ENCODE results near the gene PLEKHG3.

PLEKHG3 gene

GRCh38 chr14:64790478-64790877 is 86.3 kb downstream of the PLEKHG3 start:
- DNase-seq = no peak

- DNase-seq = no peak
Measured at GRCh38 chr14:64792231-64792630, 88.0 kb downstream of the PLEKHG3 start.

DNA sequence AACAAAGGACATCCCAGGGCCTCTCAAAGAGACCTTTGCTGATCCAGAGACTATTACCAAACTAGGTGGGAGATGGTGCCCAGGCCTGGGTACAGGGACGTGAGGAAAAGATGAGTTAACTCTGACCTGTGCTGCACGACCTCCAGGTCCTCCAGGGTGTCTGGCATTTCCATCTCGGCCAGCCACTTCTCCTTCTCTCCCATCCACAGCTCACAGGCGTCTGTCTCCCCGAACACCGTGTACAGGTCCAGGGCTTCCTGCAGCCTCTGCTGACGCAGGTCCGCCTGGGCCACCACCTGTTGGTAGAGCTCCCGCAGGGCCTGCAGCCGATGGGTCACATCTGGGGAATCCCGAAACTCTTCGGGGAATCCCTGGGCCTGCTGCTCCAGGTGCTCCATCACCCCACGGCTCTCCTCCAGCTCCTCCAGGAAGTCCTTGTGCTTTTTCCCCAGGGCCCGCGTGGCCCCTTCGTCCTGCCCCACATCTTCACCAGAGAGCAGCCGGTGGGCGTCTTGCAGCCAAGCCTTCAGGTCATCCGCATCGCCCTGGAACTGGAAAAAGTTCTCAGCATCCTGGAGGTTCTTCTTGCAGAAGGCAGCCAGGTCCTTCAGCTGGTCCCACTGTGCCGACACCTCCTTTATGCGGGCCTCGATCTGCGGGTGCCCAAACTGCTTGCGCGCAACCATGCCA is 88.8 kb downstream of the PLEKHG3 start:
- no peak for DNase-seq

DNA sequence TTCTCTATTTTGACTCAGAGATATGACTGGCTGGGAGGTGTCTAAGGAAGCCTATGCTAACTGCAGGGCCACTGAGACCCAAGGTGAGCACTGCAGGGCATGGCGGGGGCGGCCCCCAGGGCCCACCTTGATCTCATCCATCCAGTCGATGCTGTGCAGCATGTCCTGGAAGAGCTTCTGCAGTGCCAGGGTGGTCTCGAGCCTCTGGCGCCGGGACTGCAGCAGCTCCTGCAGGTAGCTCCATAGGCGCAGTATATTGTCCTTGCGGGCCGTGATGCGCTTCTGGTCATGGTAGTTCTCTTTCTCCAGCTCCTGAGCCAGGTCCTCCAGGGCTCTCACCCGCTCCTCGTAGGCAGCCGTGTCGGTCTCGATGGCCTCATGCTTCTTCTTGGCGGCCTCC is 91.0 kb downstream of the PLEKHG3 start:
- DNase-seq = no peak

GRCh38 chr14:64795921-64796320 is 91.7 kb downstream of the PLEKHG3 start:
- DNase-seq = no peak

- no peak for DNase-seq
Measured at GRCh38 chr14:64796369-64796768, 92.1 kb downstream of the PLEKHG3 start.

- no peak for DNase-seq
Measured at GRCh38 chr14:64799555-64799954, 95.3 kb downstream of the PLEKHG3 start.
